NOMO-1 (cell line): ENCODE data around the gene TFF2.
A peak's percentile ranks its signal among the peaks of the same experiment; 100 is the strongest.

Experiments
- DNase-seq, 2 experiments: peaks; one replicate each; lab custom pipeline; 2025; ENCODE audit not compliant: unreplicated experiment in 2 of 2; lab: John Stamatoyannopoulos, UW

The TFF2 gene

DNA sequence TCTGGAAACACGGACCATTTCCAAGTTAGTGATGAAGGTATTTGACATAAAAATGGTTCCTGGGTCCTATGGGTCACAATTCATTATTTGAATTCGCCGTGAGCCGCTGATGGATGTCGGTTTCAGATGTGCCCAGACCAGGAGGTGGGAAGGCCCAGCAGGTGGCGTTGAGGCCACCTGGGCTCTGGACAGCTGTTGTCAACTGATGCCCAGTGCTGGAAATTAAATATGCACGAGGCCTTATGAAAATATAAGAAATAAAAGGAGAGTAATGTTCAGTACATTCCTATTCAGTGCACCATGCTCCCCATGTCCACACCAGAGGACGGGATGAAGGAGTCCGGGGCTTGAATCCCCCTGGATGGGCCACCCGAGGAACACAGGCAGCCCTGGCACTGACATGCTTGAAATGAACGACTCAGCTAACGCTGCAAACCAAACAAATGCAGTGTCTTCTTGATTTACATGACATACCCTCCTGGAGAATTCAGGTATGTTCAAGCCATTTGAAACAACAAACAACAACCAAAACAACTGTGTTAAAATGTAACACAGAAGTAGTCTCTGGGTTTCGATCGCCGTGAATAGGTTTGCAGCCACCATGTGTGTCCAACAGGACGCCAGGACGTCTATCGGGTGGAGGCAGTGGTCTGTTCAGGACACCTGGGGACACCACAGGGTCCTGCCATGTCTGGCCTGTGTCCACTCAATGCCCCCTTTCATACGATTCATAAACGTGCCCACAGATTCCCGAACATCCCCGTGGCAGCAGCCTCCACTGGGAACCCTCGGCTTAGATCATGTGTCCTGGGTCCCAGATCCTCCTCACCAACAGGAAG lies 41.7 kb downstream of the TFF2 start:
- no peak for DNase-seq

DNA sequence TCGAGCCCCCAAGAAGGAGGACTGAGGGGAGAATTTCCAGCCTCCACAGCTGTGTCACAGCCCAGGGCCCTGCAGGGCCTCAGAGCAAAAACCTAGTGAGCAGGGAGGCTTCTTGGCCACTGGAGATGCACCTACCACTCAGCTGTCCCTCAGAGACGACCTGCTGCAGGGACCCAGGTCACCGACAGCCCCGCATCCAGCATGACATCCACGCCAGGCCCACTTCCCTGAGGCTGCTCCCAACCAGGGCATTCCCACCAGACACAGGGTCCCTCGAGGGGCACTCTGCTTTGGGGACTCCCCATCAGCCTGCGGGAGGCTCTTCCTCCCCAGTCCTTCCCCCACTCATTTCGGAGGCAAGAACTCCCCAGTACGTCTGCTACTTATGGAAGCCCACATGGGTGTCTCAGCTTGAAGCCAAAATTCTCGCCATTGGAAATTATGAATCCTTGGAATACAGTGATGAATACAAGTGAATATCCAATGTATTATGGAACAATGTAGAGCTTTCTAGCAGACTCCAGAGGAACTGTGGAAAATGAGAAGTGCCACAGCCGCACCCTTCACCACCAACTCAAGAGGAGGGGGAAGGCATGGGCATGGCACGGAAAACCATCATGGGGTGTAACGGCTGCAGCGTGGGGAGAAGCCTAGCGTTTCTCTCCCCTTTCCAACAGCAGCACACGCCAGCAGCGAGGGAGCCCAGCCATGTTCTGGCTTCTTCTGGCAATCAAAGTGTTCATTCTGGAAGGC lies 42.5 kb downstream of the TFF2 start:
- no peak for DNase-seq

DNA sequence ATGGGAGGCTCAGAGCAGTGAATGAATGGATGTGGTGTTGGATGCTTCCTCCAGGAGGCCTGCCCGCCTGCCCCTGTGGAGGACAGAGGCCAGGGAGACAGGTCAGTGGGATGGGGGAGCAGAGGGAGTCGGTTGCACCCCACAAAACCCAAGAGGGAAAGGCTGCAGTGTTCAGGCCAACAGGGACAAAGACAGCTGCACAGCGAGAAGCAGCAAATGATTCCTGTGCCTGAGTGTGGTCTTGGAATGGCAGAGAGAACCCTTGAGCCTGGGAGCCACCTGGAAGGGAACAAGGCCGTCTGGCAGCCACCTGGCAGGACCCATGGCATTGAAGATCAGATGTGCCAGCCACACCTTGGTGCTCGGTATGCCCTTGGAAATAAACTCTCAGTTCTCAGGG lies 43.7 kb downstream of the TFF2 start:
- DNase-seq: no peak

DNA sequence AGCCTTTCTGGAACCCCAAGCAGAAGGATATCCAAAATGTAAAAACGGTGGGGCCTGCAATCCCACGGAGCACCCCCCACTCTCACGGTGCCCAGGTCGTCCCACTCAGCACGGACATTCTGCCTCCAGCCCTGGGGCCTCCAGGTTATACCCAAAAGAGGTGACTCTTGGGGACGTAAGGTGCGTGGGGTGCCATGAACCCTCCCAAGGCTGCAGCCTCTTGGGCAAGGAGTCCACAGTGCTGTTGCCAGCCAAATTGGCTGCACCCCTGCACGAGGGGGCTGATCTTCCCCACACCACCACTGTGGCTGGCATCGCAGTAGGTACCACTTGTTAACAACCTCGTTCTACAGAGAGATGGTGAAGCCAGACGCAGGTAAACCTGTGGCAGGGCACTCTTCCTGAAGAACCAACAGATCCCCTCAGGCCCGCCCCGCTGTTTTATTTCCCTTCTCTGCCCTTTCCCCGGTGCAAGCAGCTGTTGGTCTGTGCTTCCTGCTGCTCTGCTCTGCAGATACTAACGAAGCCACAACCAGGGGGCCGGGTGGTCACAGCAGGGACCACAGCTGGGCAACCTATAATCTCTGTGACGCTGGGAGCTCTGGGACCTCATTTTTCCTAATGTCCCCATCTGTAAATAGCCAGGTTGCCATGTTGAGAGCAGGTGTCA lies 44.3 kb downstream of the TFF2 start:
- no peak for DNase-seq

DNA sequence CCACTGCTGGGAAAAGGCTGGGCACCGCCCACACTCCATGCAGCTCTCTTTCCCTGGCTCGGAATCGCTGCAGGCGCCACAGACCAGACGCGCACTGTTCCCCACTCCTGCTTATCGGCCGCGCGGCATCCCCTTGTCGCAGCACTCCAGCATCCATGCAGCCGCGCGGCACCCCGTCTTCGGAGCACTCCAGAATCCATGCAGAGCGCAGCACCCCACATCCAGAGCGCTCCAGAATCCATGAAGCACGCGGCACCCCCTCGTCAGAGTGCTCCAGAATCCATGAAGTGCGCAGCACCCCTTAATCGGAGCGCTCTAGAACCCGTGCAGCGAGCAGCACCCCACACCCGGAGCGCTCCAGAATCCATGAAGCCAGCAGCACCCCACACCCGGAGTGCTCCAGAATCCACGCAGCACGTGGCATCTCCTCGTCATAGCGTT lies 45.1 kb downstream of the TFF2 start:
- no peak for DNase-seq

DNA sequence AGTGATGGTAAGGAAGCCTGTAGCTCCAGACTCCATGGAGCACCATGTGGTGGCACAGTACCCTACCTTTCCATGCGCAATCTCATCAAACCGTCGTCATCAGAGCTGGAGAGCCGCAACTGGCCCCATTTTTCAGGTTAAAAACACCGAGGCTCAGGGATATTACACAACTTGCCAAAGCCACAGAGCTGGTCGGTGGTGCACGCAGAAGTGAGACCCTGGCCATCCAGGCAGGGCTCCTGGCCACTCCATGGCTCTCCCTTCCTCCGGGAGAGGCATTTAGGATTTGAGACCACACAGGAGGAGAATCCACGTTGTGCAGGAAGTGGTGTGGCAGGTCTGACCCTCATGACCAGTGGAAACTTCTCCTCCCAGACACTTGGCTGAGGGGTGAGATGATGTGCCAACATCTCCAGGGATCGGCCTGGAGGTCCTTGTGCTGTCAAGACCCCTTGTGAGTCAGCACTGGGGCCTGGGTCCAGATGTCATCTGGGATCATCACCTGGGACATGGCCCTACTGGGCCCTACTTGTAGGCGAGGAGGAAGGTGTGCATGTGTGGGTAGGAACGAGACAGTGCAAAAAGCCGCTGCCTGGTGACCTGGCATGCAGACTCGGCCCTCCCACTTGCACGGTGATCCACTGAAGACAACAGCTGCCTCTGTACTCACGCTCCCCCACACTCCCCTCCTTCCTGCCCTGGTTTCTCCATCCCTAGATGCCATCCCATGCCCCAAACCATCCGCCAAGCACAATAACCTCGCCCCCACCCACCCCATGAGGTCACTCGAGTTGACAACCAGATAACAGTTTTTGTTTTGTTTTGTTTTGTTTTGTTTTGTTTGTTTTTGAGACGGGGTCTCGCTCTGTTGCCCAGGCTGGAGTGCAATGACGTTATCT lies 46.0 kb downstream of the TFF2 start:
- no peak for DNase-seq

DNA sequence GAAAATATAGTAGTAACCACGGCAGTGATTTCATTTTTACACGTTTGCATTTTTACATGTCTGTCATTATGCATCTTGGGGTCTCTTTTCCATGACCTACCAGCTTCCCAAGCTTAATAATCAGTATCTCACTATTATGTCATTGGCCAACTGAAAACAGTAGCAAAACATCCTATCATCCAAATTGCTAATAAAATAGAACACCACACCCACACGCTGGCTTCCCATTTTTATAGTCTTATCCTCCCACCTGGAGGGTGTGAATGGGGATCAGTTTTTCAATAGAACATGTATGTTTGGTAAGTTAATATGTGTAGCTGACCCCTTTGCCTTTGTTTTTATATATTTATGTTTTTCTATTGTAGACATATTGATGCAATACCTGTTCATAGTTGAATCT lies 47.4 kb downstream of the TFF2 start:
- no peak for DNase-seq

DNA sequence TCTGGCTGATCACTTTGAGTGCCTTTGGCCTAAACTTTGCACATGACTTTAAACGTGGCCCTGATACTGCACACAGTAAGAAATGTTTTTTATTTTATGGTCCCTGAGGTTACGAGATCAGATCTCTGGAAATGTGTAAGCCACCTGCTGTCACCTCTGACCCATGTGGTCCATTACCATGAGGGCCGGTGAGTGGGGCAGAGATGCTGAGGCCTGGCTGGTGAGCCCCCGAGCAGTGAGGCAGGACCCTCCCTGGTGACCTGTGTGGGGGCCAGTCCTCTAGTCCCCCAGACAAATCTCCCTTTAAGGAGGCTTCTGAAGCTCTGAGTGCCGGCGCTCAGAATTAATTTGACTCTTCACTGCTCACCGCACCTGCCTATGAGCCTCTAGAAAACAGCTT lies 48.0 kb downstream of the TFF2 start:
- DNase-seq: no peak

DNA sequence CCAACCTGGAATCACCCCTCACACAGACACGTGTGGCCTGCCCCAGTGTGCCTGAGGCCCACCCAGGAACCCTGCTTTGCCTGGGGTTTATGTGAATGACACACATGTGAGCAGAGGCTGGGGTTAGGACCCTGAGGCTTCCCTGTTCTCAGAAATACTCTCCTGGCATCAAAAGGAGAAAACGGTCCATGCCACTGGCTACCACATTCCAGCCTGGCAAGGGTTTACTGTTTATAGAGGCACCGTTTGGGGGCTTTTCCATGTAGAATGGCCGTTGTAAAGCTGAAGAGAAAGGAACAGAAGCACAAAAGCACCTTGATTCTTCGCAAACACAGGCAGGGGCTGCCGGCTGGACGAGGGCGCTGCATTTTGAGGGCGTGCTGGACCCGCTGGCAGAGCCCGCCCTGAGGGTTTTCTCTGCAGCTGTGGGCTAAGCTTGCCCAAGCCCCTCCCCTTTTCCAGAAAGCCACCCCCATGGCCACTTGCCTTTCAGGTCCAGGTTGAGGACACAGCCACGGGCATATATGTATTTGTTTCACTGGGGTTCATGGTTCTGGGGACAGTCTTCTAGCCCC lies 48.6 kb downstream of the TFF2 start:
- no peak for DNase-seq

DNA sequence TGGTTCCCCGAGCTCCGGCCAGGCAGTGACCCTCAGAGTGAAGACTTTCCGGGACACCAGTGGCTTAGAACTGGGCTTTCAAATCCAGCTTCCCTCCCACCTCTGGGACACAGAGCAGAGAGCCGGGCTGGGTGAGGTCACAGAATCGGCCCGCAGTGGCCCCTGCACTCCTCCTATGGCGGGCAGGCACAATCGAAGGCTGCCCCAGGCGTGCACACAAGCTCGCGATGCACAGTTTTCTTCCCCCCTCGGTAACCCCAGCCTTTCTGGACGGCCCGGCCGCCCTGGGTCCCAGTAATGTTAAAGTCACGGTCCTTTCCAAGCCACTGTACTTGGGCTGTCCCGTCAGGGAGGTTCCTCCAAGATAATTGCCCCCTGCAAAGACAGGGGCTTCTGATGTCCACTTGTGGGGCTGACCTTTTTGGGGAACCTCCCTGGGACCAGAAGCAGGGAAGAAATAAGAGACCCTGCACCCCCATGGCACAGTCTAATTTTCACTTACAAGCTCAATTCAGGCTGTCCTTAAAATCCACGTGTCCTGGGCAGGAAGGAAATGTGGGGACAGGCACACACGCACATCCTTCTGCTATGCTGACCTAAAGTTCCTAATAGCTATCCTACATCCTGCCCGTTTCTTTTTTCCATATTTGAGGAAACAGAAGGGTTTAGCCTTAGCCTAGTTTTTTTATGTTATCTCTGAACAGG lies 49.3 kb downstream of the TFF2 start:
- no peak for DNase-seq

DNA sequence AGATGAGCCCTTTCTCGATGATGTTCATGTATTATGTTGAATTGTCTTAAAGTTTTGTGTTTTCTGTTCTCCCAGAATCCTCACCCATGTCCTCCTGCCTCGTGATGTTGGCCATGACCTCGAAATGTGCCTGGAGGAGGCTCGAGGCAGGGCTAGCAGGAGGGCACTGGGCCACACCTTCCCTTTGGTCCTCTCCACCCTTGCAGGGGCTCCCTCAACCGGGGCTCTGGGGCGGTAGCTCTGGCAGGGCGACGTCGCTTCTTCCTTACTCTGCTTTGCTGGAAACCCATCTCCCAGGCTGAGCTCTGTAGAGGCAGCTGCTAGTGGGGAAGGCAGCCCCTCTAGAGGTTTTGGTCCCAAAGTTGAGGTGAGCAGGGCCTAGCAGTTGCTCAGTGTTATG lies 49.8 kb downstream of the TFF2 start:
- no peak for DNase-seq

DNA sequence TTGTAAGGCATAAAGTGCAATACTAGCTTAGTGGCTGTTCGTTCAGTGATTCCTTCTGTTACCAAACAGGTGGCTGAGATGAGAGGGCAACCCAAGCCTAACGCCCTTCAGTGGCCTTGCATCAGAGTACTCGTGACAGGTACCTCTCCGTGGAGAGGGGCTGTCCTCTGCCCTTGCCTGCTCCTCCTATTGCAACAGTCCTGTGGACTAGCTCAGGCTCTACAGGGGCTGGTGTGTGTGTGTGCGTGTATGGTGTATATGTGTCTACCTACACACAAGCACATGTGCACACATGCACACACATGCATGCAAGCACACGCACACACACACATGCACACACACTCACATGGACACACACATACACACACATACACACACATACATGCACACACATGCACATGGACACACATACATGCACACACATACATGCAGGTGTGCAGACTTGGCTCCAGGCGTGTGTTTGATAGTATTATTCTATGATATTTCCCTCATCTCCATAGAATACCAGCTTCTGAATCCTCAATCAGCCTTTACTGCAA lies 50.7 kb downstream of the TFF2 start:
- DNase-seq: no peak

DNA sequence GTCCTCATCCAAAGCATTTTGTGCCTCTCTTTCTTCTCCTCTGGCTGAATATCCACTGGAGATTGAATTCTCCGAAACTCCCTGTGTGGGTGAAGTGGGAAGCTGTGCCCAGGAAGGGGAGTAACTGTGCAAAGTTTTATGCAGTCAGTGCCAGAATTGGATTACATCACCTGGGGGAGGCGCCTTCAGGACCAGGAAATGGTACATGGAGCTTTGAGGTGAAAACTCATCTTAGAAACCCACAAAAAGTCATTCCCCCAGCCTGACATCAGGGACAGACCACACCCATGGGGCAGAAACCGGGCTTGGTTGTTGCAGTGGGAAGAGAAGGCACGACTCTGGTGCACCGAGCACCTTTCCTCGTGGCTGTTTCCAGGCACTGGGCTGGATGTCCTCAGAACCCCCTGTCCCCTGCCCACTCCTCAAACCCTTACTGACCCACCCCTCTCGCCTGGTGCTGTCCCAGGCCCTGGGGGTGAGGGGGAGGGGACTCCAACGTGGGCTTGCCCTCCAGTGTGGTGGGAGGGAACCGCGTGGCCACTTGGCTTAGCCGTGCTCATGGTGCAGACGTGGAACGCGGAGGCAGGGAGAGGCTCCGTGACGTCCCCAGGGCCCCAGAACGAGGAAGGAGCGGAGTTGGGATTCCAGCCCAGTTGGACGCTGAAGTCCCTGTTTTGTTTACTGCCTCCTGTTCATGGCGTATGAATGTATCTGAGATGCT lies 51.3 kb downstream of the TFF2 start:
- DNase-seq: peak in 1 of 2 experiments; percentile 17

DNA sequence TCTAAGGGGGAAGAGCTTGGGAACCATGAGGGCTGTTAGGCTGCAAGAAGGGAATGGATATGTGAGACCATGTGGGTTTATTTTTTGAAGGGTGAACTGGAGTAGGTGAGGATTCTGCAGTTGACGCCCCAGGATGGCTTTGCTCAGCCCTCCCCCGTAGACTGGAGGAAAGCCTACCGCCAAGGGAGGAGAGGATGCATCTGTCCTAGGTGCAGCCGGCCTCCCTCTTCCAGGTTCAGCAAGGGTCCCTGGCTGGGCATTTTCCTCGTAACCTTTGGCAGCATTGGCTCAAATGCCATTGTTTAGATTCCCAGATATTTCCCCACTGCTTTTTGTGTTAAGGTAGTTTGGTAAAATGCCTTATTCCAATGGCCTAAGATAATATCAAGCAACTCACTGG lies 52.1 kb downstream of the TFF2 start:
- no peak for DNase-seq

DNA sequence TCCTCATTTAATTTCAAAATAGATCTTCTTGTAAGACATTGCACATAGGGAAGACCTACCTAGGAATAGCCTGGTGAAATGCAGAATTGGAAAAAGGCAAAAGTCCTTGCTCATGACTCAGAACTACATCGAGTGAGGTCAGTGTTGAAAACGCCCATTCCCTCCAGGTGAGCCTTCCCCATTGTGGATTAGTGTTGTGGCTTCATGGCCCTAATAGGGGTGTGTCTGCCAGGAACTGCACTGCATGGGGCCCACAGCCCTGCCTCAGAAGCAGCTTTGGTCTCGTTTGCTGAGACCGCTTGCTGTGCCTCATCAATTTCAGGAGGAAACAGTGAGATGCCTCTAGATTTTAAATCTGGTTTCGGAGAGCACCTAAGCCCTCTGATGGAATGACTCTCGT lies 52.6 kb downstream of the TFF2 start:
- no peak for DNase-seq

DNA sequence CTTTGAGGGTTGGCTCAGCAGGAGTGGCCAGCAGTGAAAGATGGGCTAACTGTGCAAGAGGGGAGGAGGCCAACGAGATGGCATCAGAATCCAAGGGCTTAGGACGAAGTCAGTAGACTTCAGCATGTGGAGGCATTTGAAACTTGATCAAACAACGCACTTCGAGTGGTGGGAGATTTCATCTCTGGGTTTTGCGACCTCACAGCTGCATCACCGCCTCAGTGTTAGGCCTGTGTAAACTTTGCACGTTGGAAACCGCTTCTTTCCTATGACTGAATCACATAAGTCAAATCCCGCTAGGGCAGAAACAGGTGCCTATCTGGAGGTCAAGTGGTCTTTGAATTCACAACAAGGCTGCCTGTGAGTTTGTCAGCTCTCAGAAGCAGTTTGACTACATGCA lies 53.4 kb downstream of the TFF2 start:
- no peak for DNase-seq

DNA sequence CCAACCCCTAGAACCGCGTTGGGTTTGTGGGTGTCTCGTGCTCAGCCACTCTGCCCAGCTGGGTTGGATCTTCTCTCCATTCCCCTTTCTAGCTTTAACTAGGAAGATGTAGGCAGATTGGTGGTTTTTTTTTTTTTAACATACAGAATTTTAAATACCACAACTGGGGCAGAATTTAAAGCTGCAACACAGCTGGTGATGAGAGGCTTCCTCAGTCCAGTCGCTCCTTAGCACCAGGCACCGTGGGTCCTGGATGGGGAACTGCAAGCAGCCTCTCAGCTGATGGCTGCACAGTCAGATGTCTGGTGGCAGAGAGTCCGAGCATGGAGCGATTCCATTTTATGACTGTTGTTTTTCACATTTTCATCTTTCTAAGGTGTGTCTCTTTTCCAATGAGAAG lies 54.3 kb downstream of the TFF2 start:
- no peak for DNase-seq
